Ishikawa (cell line): ENCODE measurements around the gene RPL13.

Source experiments
- CEBPB ChIP-seq: IDR thresholded peaks from 2 replicates; pipeline ENCODE4 v1.6.1; 2012
- CREB1 ChIP-seq: IDR thresholded peaks from 2 replicates; pipeline ENCODE4 v1.6.1; 2012; ENCODE audit warnings: low read depth
- EGR1 ChIP-seq: IDR thresholded peaks from 2 replicates; pipeline ENCODE4 v1.6.1; 2012
- EP300 ChIP-seq: IDR thresholded peaks from 2 replicates; pipeline ENCODE4 v1.6.1; 2012; ENCODE audit warnings: borderline replicate concordance
- FOXM1 ChIP-seq: IDR thresholded peaks from 2 replicates; pipeline ENCODE4 v1.6.1; 2012; ENCODE audit warnings: low read depth, borderline replicate concordance
- MAX ChIP-seq: IDR thresholded peaks from 2 replicates; pipeline ENCODE4 v1.6.1; 2012
- NFIC ChIP-seq: IDR thresholded peaks from 2 replicates; pipeline ENCODE4 v1.6.1; 2012
- RAD21 ChIP-seq: IDR thresholded peaks from 2 replicates; pipeline ENCODE4 v1.6.1; 2012; ENCODE audit warnings: low read depth
- TAF1 ChIP-seq: IDR thresholded peaks from 2 replicates; pipeline ENCODE4 v1.6.1; 2012; ENCODE audit warnings: low read depth, mild to moderate bottlenecking
- TCF12 ChIP-seq: IDR thresholded peaks from 2 replicates; pipeline ENCODE4 v1.6.1; 2012; ENCODE audit warnings: low read depth
- TEAD4 ChIP-seq: IDR thresholded peaks from 2 replicates; pipeline ENCODE4 v1.6.1; 2012
- YY1 ChIP-seq: IDR thresholded peaks from 2 replicates; pipeline ENCODE4 v1.6.1; 2012; ENCODE audit warnings: low read depth
- ZBTB7A ChIP-seq: IDR thresholded peaks from 2 replicates; pipeline ENCODE4 v1.6.1; 2012; ENCODE audit warnings: low read depth
- TF ChIP-seq, protein P1 (sequence below): IDR thresholded peaks from 2 replicates; pipeline ENCODE4 v1.6.1; 2012; ENCODE audit warnings: low read depth, mild to moderate bottlenecking
- TF ChIP-seq, protein P2 (sequence below): IDR thresholded peaks from 2 replicates; pipeline ENCODE4 v1.6.1; 2012

The RPL13 gene

DNA sequence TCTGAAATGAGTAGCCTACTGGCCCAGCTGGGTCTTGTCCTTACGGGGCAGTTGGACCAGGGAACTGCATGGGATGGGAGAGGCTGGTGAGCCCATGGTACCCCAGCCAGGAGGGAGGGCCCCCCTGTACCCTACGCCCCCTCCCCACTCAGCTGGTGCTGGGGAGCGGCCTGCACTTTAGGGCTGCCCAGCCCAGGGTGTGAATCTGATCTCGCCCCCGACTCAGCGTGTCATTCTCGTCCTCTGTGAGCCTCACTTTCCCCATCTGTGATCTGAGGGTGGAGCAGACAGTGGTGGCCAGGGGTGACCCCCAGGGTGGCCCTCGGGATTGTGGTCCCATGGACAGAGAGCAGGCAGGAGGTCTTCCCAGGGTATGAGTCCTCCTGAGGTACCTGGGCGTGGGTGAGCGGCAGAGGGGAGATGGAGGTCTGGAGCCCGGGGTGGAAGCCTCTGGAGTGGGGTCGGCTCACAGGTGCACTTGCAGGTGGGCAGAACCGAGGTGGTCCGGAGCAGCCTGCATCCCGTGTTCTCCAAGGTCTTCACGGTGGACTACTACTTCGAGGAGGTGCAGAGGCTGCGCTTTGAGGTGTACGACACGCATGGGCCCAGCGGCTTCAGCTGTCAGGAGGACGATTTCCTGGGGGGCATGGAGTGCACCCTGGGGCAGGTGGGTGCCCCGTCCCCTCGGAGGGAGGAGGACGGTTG lies 16.7 kb downstream of the RPL13 start:
- TF ChIP-seq, protein P1, sequence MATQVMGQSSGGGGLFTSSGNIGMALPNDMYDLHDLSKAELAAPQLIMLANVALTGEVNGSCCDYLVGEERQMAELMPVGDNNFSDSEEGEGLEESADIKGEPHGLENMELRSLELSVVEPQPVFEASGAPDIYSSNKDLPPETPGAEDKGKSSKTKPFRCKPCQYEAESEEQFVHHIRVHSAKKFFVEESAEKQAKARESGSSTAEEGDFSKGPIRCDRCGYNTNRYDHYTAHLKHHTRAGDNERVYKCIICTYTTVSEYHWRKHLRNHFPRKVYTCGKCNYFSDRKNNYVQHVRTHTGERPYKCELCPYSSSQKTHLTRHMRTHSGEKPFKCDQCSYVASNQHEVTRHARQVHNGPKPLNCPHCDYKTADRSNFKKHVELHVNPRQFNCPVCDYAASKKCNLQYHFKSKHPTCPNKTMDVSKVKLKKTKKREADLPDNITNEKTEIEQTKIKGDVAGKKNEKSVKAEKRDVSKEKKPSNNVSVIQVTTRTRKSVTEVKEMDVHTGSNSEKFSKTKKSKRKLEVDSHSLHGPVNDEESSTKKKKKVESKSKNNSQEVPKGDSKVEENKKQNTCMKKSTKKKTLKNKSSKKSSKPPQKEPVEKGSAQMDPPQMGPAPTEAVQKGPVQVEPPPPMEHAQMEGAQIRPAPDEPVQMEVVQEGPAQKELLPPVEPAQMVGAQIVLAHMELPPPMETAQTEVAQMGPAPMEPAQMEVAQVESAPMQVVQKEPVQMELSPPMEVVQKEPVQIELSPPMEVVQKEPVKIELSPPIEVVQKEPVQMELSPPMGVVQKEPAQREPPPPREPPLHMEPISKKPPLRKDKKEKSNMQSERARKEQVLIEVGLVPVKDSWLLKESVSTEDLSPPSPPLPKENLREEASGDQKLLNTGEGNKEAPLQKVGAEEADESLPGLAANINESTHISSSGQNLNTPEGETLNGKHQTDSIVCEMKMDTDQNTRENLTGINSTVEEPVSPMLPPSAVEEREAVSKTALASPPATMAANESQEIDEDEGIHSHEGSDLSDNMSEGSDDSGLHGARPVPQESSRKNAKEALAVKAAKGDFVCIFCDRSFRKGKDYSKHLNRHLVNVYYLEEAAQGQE, result no peak
- no peak for TF ChIP-seq CREB1
- TF ChIP-seq FOXM1, result no peak
- no peak for TF ChIP-seq RAD21
- no peak for TF ChIP-seq TCF12
- TF ChIP-seq EGR1, result no peak
- TF ChIP-seq TAF1, result no peak
- no peak for TF ChIP-seq YY1
- TF ChIP-seq MAX, result no peak
- TF ChIP-seq EP300, result no peak
- TF ChIP-seq CEBPB, result no peak
- TF ChIP-seq, protein P2, sequence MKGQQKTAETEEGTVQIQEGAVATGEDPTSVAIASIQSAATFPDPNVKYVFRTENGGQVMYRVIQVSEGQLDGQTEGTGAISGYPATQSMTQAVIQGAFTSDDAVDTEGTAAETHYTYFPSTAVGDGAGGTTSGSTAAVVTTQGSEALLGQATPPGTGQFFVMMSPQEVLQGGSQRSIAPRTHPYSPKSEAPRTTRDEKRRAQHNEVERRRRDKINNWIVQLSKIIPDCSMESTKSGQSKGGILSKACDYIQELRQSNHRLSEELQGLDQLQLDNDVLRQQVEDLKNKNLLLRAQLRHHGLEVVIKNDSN, result no peak
- TF ChIP-seq NFIC, result no peak
- TF ChIP-seq ZBTB7A, result no peak; the same call in 1 of the 2 replicates
- TF ChIP-seq TEAD4, result no peak

- no peak for TF ChIP-seq MAX
- TF ChIP-seq YY1, result no peak
- TF ChIP-seq TEAD4, result no peak
- no peak for TF ChIP-seq FOXM1
- TF ChIP-seq EGR1, result no peak
- TF ChIP-seq TAF1, result no peak
- TF ChIP-seq EP300, result no peak
- TF ChIP-seq CEBPB, result no peak
- TF ChIP-seq, protein P2, result no peak
- TF ChIP-seq NFIC, result no peak
- TF ChIP-seq, protein P1, result no peak
- no peak for TF ChIP-seq TCF12
- TF ChIP-seq RAD21, result no peak
- no peak for TF ChIP-seq CREB1
- no peak for TF ChIP-seq ZBTB7A
These were observed 18.9 kb downstream of the RPL13 start for GRCh38 chr16:89579351-89579750.

DNA sequence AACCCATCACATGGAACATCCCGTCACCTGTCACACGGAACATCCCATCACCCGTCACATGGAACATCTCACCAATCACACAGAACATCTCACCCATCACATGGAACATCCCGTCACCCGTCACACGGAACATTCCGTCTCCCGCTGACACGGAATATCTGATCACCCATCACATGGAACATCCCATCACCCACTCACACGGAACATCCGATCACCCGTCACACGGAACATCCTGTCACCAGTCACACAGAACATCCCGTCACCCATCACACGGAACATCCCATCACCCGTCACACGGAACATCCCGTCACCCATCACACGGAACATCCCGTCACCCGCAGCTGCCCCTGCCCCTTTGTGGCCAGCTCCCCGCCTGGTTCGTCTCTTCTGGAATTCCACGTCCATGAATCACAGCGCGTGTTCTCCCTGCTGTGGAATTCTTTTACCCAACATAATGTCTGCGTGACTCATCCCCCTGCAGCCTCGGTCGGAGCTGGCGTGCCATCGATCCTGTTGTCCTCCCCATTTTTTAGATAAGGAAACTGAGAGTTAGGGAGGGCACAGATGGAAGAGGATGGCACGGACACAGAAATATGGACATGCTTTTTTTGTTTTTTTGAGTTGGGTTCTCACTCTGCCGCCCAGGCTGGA lies 20.7 kb downstream of the RPL13 start:
- TF ChIP-seq TEAD4, result peak; percentile 71; the same call in 1 of the 2 replicates
- TF ChIP-seq TAF1, result no peak

- TF ChIP-seq FOXM1 (no peak), ZBTB7A (no peak), TEAD4 (no peak), EGR1 (no peak), CEBPB (no peak), TCF12 (no peak), YY1 (no peak), MAX (no peak), EP300 (no peak), TAF1 (no peak), RAD21 (no peak), CREB1 (no peak), NFIC (no peak)
- TF ChIP-seq, protein P1, result no peak
- TF ChIP-seq, protein P2, result no peak
These were observed 21.5 kb downstream of the RPL13 start for GRCh38 chr16:89581861-89582563.
